ENCODE data around the gene PRX.

DNA sequence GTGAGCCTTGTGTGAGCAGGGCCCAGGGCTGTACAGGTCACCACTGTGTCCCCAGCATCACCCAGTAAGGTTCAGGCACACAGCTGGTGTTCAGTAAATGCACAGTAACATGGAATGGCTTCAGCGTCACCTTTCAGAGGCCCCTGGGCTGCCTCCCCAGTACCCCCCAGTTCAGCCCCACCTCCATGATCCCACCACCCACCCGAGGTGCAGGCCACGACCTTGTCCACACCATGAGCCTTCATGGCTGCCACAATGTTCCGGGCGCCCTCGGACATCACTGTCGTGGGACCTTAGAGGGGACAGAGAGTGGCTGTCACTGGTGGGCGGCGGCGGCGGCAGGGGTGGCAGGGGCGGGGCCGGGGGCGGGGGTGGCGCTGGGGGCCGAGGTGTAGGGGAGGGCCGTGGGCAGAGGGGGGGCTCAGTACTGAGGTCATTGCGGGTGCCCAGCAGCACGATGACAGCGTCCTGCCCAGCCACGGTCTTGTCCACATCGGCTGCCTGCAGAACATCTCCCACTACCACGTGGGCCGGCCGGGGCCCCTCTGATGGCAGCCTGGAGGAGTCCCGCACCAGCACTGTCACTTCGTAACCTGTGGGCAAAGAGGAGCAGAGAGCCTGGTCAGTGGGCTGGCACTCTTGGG is 44.9 kb upstream of the PRX start:
- no peak for TF ChIP-seq EP300 (IDR thresholded peaks at IDR 0.05)
- TF ChIP-seq, protein P1, sequence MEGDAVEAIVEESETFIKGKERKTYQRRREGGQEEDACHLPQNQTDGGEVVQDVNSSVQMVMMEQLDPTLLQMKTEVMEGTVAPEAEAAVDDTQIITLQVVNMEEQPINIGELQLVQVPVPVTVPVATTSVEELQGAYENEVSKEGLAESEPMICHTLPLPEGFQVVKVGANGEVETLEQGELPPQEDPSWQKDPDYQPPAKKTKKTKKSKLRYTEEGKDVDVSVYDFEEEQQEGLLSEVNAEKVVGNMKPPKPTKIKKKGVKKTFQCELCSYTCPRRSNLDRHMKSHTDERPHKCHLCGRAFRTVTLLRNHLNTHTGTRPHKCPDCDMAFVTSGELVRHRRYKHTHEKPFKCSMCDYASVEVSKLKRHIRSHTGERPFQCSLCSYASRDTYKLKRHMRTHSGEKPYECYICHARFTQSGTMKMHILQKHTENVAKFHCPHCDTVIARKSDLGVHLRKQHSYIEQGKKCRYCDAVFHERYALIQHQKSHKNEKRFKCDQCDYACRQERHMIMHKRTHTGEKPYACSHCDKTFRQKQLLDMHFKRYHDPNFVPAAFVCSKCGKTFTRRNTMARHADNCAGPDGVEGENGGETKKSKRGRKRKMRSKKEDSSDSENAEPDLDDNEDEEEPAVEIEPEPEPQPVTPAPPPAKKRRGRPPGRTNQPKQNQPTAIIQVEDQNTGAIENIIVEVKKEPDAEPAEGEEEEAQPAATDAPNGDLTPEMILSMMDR (IDR thresholded peaks at IDR 0.05): no peak
- TF ChIP-seq POLR2A (IDR thresholded peaks at IDR 0.05): no peak
